A549 (cell line): Measurements from ENCODE around the gene CNGA2. TPM values are rescaled to one million over a fixed set of nuclear protein-coding genes. Genes with fewer than 3 reads are reported as not detected.
A peak's percentile ranks its signal among the peaks of the same experiment; 100 is the strongest.

Source experiments
- ATAC-seq, 2 experiments: fragments of 200-7000 bp in 1 of 2; fragments of >200 bp in 1 of 2; cut with Nextera tagmentation in 1 of 2; cut with Tn5 transposase in 1 of 2; 3 replicates each; pipeline versions ENCODE4 v1.8.0 to v1.9.1; 2018 to 2020; ENCODE audit warnings: mild to moderate bottlenecking in 1 of 2, moderate library complexity in 1 of 2
- CTCF ChIA-PET: fragments of 300-600 bp; sonication (Branson Sonifier 250); formaldehyde crosslinking; extraction: SDS; loops from one replicate; lab custom pipeline; 2021; ENCODE audit warnings: antibody characterized with exemption, inconsistent platforms; lab: Yijun Ruan, JAX
- POLR2A ChIA-PET: fragments of 350-600 bp; formaldehyde crosslinking; extraction: SDS; loops from one replicate; lab custom pipeline; 2021; ENCODE audit warnings: antibody characterized with exemption, inconsistent platforms; lab: Yijun Ruan, JAX
- DNase-seq, 2 experiments: peaks; one replicate each; pipeline versions ENCODE4 v3.0.0 to v3.0.0-alpha.2; 2011 to 2016; ENCODE audit warnings: low read depth in 1 of 2, low spot score in 1 of 2
- FAIRE-seq: peaks from 2 replicates; lab custom pipeline; 2011; peaks lifted over from hg19 to GRCh38; lab: Jason Lieb, UNC
- H3K27ac ChIP-seq, 2 experiments: fragments of >200 bp; sonication (Bioruptor Twin); formaldehyde crosslinking; 3 replicates each; pipeline ENCODE4 v1.5.1; 2016 to 2017
- H3K4me1 ChIP-seq: fragments of >200 bp; sonication (Bioruptor Twin); formaldehyde crosslinking; 3 replicates; pipeline ENCODE4 v1.6.1; 2016
- H3K4me2 ChIP-seq: fragments of >200 bp; sonication (Bioruptor Twin); formaldehyde crosslinking; 3 replicates; pipeline ENCODE4 v1.6.1; 2016
- H3K4me3 ChIP-seq: fragments of >200 bp; sonication (Bioruptor Twin); formaldehyde crosslinking; 3 replicates; pipeline ENCODE4 v1.5.1; 2016
- H3K9me3 ChIP-seq: fragments of >200 bp; sonication (Bioruptor Twin); formaldehyde crosslinking; 3 replicates; pipeline ENCODE4 v1.6.1; 2016
- BHLHE40 ChIP-seq: IDR thresholded peaks from 2 replicates; pipeline ENCODE4 v1.6.1; 2012; ENCODE audit warnings: low read depth, low read length, inconsistent platforms
- CBX2 ChIP-seq: fragments of 200-600 bp; sonication (generic); IDR thresholded peaks from 2 replicates; pipeline ENCODE4 v1.6.1; 2016; ENCODE audit warnings: low read depth, mild to moderate bottlenecking, borderline replicate concordance
- CEBPB ChIP-seq, 2 experiments: fragments of >200 bp in 1 of 2; sonication (Bioruptor Twin) in 1 of 2; formaldehyde crosslinking in 1 of 2; IDR thresholded peaks; 2 replicates each; pipeline ENCODE4 v1.6.1; 2012 to 2016
- CHD4 ChIP-seq: fragments of 200-600 bp; sonication (generic); IDR thresholded peaks from 2 replicates; pipeline ENCODE4 v1.6.1; 2016; ENCODE audit warnings: antibody characterized with exemption, mild to moderate bottlenecking, borderline replicate concordance
- EHF ChIP-seq: fragments of 250-450 bp; sonication (Bioruptor Pico); IDR thresholded peaks from 2 replicates; pipeline ENCODE4 v1.5.0; 2020; ENCODE audit warnings: mild to moderate bottlenecking
- EHMT2 ChIP-seq: fragments of 200-600 bp; sonication (generic); IDR thresholded peaks from 2 replicates; pipeline ENCODE4 v1.6.1; 2016; ENCODE audit warnings: antibody characterized with exemption, low read depth, mild to moderate bottlenecking, moderate library complexity
- GATA3 ChIP-seq: IDR thresholded peaks from 2 replicates; pipeline ENCODE4 v1.6.1; 2012; ENCODE audit warnings: borderline replicate concordance
- HEYL ChIP-seq: fragments of 250-450 bp; sonication (Bioruptor Pico); IDR thresholded peaks from 2 replicates; pipeline ENCODE4 v1.8.0; 2021; ENCODE audit warnings: mild to moderate bottlenecking, moderate library complexity
- JUNB ChIP-seq: fragments of >200 bp; sonication (Bioruptor Twin); formaldehyde crosslinking; IDR thresholded peaks from 2 replicates; pipeline ENCODE4 v1.6.1; 2016
- MAFK ChIP-seq: fragments of 450-650 bp; IDR thresholded peaks from 2 replicates; pipeline ENCODE4 v1.6.1; 2014; ENCODE audit not compliant: partially characterized antibody
- MAZ ChIP-seq: fragments of 150-350 bp; IDR thresholded peaks from 2 replicates; pipeline ENCODE4 v1.6.1; 2014; ENCODE audit warnings: antibody characterized with exemption, low read depth, low read length, borderline replicate concordance
- MYC ChIP-seq: IDR thresholded peaks from 2 replicates; pipeline ENCODE4 v1.6.1; 2012; ENCODE audit warnings: mild to moderate bottlenecking, inconsistent platforms, low read length, improper control_type of control experiment, borderline replicate concordance
- NR3C1 ChIP-seq: fragments of >200 bp; sonication (Bioruptor Twin); formaldehyde crosslinking; IDR thresholded peaks from 3 replicates; pipeline ENCODE4 v1.6.1; 2017
- PBX3 ChIP-seq: IDR thresholded peaks from 2 replicates; pipeline ENCODE4 v1.6.1; 2012
- RAD21 ChIP-seq, 2 experiments: fragments of >200 bp in 1 of 2; sonication (Bioruptor Twin) in 1 of 2; formaldehyde crosslinking in 1 of 2; IDR thresholded peaks in 1 of 2; conservative IDR thresholded peaks in 1 of 2; 2 replicates in 1 of 2; 3 replicates in 1 of 2; pipeline ENCODE4 v1.6.1; 2012 to 2018; ENCODE audit warnings: inconsistent platforms in 1 of 2
- RCOR1 ChIP-seq: fragments of 150-350 bp; IDR thresholded peaks from 2 replicates; pipeline ENCODE4 v1.6.1; 2014; ENCODE audit warnings: antibody characterized with exemption, low read length, low read depth
- SMC3 ChIP-seq: fragments of >200 bp; sonication (Bioruptor Twin); formaldehyde crosslinking; IDR thresholded peaks from 3 replicates; pipeline ENCODE4 v1.6.1; 2018; ENCODE audit warnings: inconsistent platforms
- SREBF2 ChIP-seq: fragments of 450-650 bp; IDR thresholded peaks from 2 replicates; pipeline ENCODE4 v1.6.1; 2014; ENCODE audit warnings: mild to moderate bottlenecking, moderate library complexity
- TP53 ChIP-seq: fragments of 250-450 bp; sonication (Bioruptor Pico); IDR thresholded peaks from 2 replicates; pipeline ENCODE4 v1.5.0; 2021; ENCODE audit warnings: mild to moderate bottlenecking, moderate library complexity
- ZC3H11A ChIP-seq: fragments of 450-650 bp; IDR thresholded peaks from 2 replicates; pipeline ENCODE4 v1.6.1; 2014; ENCODE audit warnings: antibody characterized with exemption, mild to moderate bottlenecking
- WGBS: methylation state at CpG from one replicate; pipeline ENCODE4 v1.1.6; 2017; ENCODE audit errors: missing lambda C conversion rate; 5-methylcytosine and 5-hydroxymethylcytosine counted together
- polyA minus RNA-seq: library from RNA; depleted of rRNA, polyadenylated mRNA; stranded (reverse); fragments of >200 nt; gene quantifications from 2 replicates; pipeline ENCODE4 v1.2.3, GENCODE V29; 2011; rRNA and poly(A)+ RNA removed
- polyA plus RNA-seq, 4 experiments: library from polyadenylated mRNA; depleted of rRNA in 3 of 4; stranded (reverse); fragments of >200 nt; fragmentation: RNase III in 1 of 4; extraction: RNeasy Plus Mini Kit Qiagen cat#74134 plus additional on column Dnase treatment in 1 of 4; gene quantifications; 2 replicates in 3 of 4; 3 replicates in 1 of 4; pipeline ENCODE4 v1.2.3, GENCODE V29; 2011 to 2017
- TF ChIP-seq, protein P1 (sequence below): fragments of >200 bp; sonication (Bioruptor Twin); formaldehyde crosslinking; IDR thresholded peaks from 3 replicates; pipeline ENCODE4 v1.6.1; 2016
- TF ChIP-seq, protein P2 (sequence below): fragments of 250-450 bp; sonication (Bioruptor Pico); IDR thresholded peaks from 2 replicates; pipeline ENCODE4 v1.5.0; 2020; ENCODE audit warnings: low read depth, mild to moderate bottlenecking, moderate library complexity
- TF ChIP-seq, protein P3 (sequence below): fragments of 250-450 bp; sonication (Bioruptor Pico); IDR thresholded peaks from 2 replicates; pipeline ENCODE4 v1.5.0; 2021; ENCODE audit warnings: mild to moderate bottlenecking, moderate library complexity, borderline replicate concordance
- TF ChIP-seq, protein P4 (sequence below): IDR thresholded peaks from 2 replicates; pipeline ENCODE4 v1.6.1; 2012
- TF ChIP-seq, protein P5 (sequence below): fragments of >200 bp; sonication (Bioruptor Twin); formaldehyde crosslinking; IDR thresholded peaks from 3 replicates; pipeline ENCODE4 v1.5.1; 2016

CNGA2 gene
- polyA plus RNA-seq (2011; rRNA removed) = not detected in 2 replicates
- polyA plus RNA-seq (2012; cell fraction: cytosol; rRNA removed) = not detected in 2 replicates
- not detected in 2 replicates for polyA plus RNA-seq (2012; cell fraction: nucleus; rRNA removed)
- not detected in 3 replicates for polyA plus RNA-seq (2017; fragmentation: RNase III; extraction: RNeasy Plus Mini Kit Qiagen cat#74134 plus additional on column Dnase treatment)
- polyA minus RNA-seq = not detected in 2 replicates

GRCh38 chrX:151734446-151734845 lies at the start of gene CNGA2:
CNGA2 (plus strand) TSS chrX:151734746; CDS start chrX:151738484, 3,738 bp downstream.
- no peak for TF ChIP-seq NR3C1
- TF ChIP-seq TP53 (CRISPR knock-in tag) = no peak
- no peak for TF ChIP-seq BHLHE40
- TF ChIP-seq SREBF2 = no peak
- TF ChIP-seq, protein P1, sequence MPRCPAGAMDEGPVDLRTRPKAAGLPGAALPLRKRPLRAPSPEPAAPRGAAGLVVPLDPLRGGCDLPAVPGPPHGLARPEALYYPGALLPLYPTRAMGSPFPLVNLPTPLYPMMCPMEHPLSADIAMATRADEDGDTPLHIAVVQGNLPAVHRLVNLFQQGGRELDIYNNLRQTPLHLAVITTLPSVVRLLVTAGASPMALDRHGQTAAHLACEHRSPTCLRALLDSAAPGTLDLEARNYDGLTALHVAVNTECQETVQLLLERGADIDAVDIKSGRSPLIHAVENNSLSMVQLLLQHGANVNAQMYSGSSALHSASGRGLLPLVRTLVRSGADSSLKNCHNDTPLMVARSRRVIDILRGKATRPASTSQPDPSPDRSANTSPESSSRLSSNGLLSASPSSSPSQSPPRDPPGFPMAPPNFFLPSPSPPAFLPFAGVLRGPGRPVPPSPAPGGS = no peak
- TF ChIP-seq, protein P2, sequence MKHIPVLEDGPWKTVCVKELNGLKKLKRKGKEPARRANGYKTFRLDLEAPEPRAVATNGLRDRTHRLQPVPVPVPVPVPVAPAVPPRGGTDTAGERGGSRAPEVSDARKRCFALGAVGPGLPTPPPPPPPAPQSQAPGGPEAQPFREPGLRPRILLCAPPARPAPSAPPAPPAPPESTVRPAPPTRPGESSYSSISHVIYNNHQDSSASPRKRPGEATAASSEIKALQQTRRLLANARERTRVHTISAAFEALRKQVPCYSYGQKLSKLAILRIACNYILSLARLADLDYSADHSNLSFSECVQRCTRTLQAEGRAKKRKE (CRISPR knock-in tag) = no peak
- no peak for TF ChIP-seq CBX2
- no peak for TF ChIP-seq EHMT2
- no peak for TF ChIP-seq ZC3H11A
- TF ChIP-seq JUNB = no peak
- TF ChIP-seq SMC3 = no peak
- TF ChIP-seq PBX3 = no peak

GRCh38 chrX:151687635-151688034 lies 46.9 kb upstream of the CNGA2 start:
- H3K4me1 ChIP-seq = no peaks in the 10 kb centered on the region
- no peak overlapping the region for H3K4me3 ChIP-seq
- ATAC-seq = no peak
- no peak for DNase-seq
- H3K27ac ChIP-seq = no peak overlapping the region
- POLR2A ChIA-PET = no interaction called here
- CTCF ChIA-PET = no interaction called here
- FAIRE-seq = no peak
- TF ChIP-seq MAFK (no peak), HEYL (CRISPR knock-in tag) (no peak), NR3C1 (no peak), MYC (no peak), GATA3 (no peak), CHD4 (no peak), MAZ (no peak), CEBPB (IDR thresholded peaks at IDR 0.05) (no peak), EHF (no peak), RCOR1 (no peak), SMC3 (no peak), RAD21 (conservative IDR thresholded peaks at IDR 0.05 in 1 of 2, IDR thresholded peaks at IDR 0.05 in 1 of 2) (no peak)
- TF ChIP-seq, protein P3, sequence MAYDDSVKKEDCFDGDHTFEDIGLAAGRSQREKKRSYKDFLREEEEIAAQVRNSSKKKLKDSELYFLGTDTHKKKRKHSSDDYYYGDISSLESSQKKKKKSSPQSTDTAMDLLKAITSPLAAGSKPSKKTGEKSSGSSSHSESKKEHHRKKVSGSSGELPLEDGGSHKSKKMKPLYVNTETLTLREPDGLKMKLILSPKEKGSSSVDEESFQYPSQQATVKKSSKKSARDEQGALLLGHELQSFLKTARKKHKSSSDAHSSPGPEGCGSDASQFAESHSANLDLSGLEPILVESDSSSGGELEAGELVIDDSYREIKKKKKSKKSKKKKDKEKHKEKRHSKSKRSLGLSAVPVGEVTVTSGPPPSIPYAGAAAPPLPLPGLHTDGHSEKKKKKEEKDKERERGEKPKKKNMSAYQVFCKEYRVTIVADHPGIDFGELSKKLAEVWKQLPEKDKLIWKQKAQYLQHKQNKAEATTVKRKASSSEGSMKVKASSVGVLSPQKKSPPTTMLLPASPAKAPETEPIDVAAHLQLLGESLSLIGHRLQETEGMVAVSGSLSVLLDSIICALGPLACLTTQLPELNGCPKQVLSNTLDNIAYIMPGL (CRISPR knock-in tag) = no peak
- TF ChIP-seq, protein P4, sequence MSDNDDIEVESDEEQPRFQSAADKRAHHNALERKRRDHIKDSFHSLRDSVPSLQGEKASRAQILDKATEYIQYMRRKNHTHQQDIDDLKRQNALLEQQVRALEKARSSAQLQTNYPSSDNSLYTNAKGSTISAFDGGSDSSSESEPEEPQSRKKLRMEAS = no peak
- TF ChIP-seq, protein P5, sequence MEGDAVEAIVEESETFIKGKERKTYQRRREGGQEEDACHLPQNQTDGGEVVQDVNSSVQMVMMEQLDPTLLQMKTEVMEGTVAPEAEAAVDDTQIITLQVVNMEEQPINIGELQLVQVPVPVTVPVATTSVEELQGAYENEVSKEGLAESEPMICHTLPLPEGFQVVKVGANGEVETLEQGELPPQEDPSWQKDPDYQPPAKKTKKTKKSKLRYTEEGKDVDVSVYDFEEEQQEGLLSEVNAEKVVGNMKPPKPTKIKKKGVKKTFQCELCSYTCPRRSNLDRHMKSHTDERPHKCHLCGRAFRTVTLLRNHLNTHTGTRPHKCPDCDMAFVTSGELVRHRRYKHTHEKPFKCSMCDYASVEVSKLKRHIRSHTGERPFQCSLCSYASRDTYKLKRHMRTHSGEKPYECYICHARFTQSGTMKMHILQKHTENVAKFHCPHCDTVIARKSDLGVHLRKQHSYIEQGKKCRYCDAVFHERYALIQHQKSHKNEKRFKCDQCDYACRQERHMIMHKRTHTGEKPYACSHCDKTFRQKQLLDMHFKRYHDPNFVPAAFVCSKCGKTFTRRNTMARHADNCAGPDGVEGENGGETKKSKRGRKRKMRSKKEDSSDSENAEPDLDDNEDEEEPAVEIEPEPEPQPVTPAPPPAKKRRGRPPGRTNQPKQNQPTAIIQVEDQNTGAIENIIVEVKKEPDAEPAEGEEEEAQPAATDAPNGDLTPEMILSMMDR = no peak
- H3K9me3 ChIP-seq = no peaks in the 10 kb centered on the region
- no peak overlapping the region for H3K4me2 ChIP-seq

More at GRCh38 chrX:151734446-151734845, at the start of gene CNGA2:
- FAIRE-seq = peak; percentile 18
- DNase-seq = no peak
- Histone ChIP-seq H3K4me3 (no peak within 1 kb of the TSS), H3K27ac (no peak within 1 kb of the TSS), H3K4me2 (no peak within 1 kb of the TSS), H3K9me3 (no peaks in the 10 kb centered on the region), H3K4me1 (no peaks in the 10 kb centered on the region)
- no peak for ATAC-seq
- ChIA-PET POLR2A (no interaction called here), CTCF (no interaction called here)
- under 1% methylated on average over 4 of the region's 4 CpGs for WGBS
